K562 (cell line): ENCODE measurements around the gene ERICH6. TPM values are rescaled to one million over a fixed set of nuclear protein-coding genes. Genes with fewer than 3 reads are reported as not detected.

ENCODE experiments used
- CTCFL ChIP-seq: IDR thresholded peaks from 2 replicates; pipeline ENCODE4 v1.6.1; 2011; ENCODE audit warnings: borderline replicate concordance, low read depth, mild to moderate bottlenecking, moderate library complexity, low read length; ENCODE audit not compliant: insufficient read depth, poor library complexity, severe bottlenecking
- SMAD2 ChIP-seq: fragments of 150-350 bp; IDR thresholded peaks from 2 replicates; pipeline ENCODE4 v1.6.1; 2014; ENCODE audit warnings: low read depth, mild to moderate bottlenecking, low read length
- TAL1 ChIP-seq: fragments of 450-650 bp; IDR thresholded peaks from 2 replicates; pipeline ENCODE4 v1.6.1; 2016; ENCODE audit warnings: mild to moderate bottlenecking
- ZBTB11 ChIP-seq, 3 experiments: fragments of 200-800 bp in 1 of 3; fragments of 250-450 bp in 1 of 3; fragments of 450-650 bp in 1 of 3; sonication (Bioruptor Pico) in 1 of 3; sonication (Bioruptor generic) in 1 of 3; formaldehyde crosslinking in 1 of 3; IDR thresholded peaks; 2 replicates each; pipeline versions ENCODE4 v1.6.1 to v1.8.0; 2016 to 2022; ENCODE audit warnings: mild to moderate bottlenecking in 2 of 3, missing genetic modification characterization in 2 of 3, missing compliant biosample characterization in 1 of 3, moderate library complexity in 1 of 3
- polyA plus RNA-seq, 8 experiments: library from polyadenylated mRNA; depleted of rRNA in 4 of 8; stranded (reverse) in 5 of 8; unstranded in 3 of 8; fragments of >200 nt; fragmentation: Nextera tagmentation in 2 of 8; fragmentation: Illumina TruSeq in 1 of 8; extraction: Ambion mirVana in 2 of 8; extraction: Trizol in 1 of 8; gene quantifications; 2 replicates each; pipeline versions ENCODE4 v1.2.1 to v1.2.3, GENCODE V29; 2011 to 2014; ENCODE audit warnings: inconsistent platforms in 1 of 8, missing spikeins in 1 of 8
- total RNA-seq, 7 experiments: library from RNA; depleted of rRNA in 6 of 7; stranded (reverse); fragments of >200 nt in 6 of 7; fragmentation: Illumina TruSeq in 2 of 7; extraction: Trizol in 2 of 7; gene quantifications; 2 replicates each; pipeline versions ENCODE4 v1.2.1 to v1.2.3, GENCODE V29; 2011 to 2021; ENCODE audit warnings: low replicate concordance in 1 of 7

ERICH6 gene
- total and polyA plus RNA-seq, 9 of the 15 experiments (the other 6 are each of a cell fraction or from before 2014, with no cell fraction given), result not detected

- no peak for TF ChIP-seq ZBTB11 (CRISPR knock-in tag; IDR thresholded peaks at IDR 0.05)
- TF ChIP-seq SMAD2, result no peak
- TF ChIP-seq TAL1, result no peak
- no peak for TF ChIP-seq CTCFL
Measured at GRCh38 chr3:150613034-150613433, 90.7 kb downstream of the ERICH6 start (continued).
